Endodermal cell (in vitro differentiated cells): Measurements from ENCODE around the gene SELPLG. TPM values are rescaled to one million over a fixed set of nuclear protein-coding genes. Genes with fewer than 3 reads are reported as not detected.

Experiments used
- DNase-seq: peaks from one replicate; pipeline ENCODE4 v3.0.0-alpha.2; 2017
- H3K27ac ChIP-seq: 2 replicates; pipeline ENCODE4 v1.5.1; 2013; ENCODE audit warnings: mild to moderate bottlenecking, low read depth, low read length, moderate library complexity
- H3K27me3 ChIP-seq: 2 replicates; pipeline ENCODE4 v1.6.1; 2013; ENCODE audit warnings: mild to moderate bottlenecking, low read length, moderate library complexity; ENCODE audit not compliant: insufficient read depth, control insufficient read depth, poor library complexity, severe bottlenecking
- H3K36me3 ChIP-seq: 2 replicates; pipeline ENCODE4 v1.7.0; 2013; ENCODE audit warnings: mild to moderate bottlenecking, low read length, moderate library complexity; ENCODE audit not compliant: control insufficient read depth, insufficient read depth
- H3K4me1 ChIP-seq: one replicate; pipeline ENCODE4 v1.7.0; 2013; ENCODE audit warnings: low read length; ENCODE audit not compliant: control insufficient read depth, insufficient read depth
- H3K4me3 ChIP-seq: 2 replicates; pipeline ENCODE4 v1.5.1; 2013; ENCODE audit warnings: mild to moderate bottlenecking, low read length, moderate library complexity
- H3K9ac ChIP-seq: 2 replicates; pipeline ENCODE4 v1.6.1; 2013; ENCODE audit warnings: mild to moderate bottlenecking, low read length, moderate library complexity; ENCODE audit not compliant: poor library complexity, severe bottlenecking; ENCODE audit errors: extremely low read depth
- H3K9me3 ChIP-seq: 2 replicates; pipeline ENCODE4 v1.6.1; 2013; ENCODE audit warnings: mild to moderate bottlenecking, low read length, moderate library complexity; ENCODE audit not compliant: control insufficient read depth
- H3K27ac Mint-ChIP-seq: 2 replicates; pipeline ENCODE4 v1.8.0; 2020; ENCODE audit warnings: mixed read lengths
- H3K27me3 Mint-ChIP-seq: 2 replicates; pipeline ENCODE4 v1.8.0; 2021; ENCODE audit warnings: mild to moderate bottlenecking, mixed read lengths; ENCODE audit not compliant: insufficient read depth
- H3K36me3 Mint-ChIP-seq: 2 replicates; pipeline ENCODE4 v1.8.0; 2020; ENCODE audit warnings: low read depth, mixed read lengths
- H3K4me1 Mint-ChIP-seq: 2 replicates; pipeline ENCODE4 v1.8.0; 2020; ENCODE audit warnings: mixed read lengths
- H3K4me3 Mint-ChIP-seq: 2 replicates; pipeline ENCODE4 v1.8.0; 2020; ENCODE audit warnings: mild to moderate bottlenecking, moderate library complexity, mixed read lengths
- H3K9me3 Mint-ChIP-seq: 2 replicates; pipeline ENCODE4 v1.8.0; 2020; ENCODE audit warnings: mild to moderate bottlenecking, mixed read lengths
- CTCF ChIP-seq: fragments of 200-600 bp; sonication (generic); conservative IDR thresholded peaks from 2 replicates; pipeline ENCODE4 v1.5.0; 2021; ENCODE audit warnings: antibody characterized with exemption, mild to moderate bottlenecking
- WGBS, 2 experiments: methylation state at CpG; one replicate each; pipeline versions ENCODE4 v1.1.5 to v1.1.7; 2013; ENCODE audit warnings: missing lambda C conversion rate in 2 of 2, mixed read lengths in 1 of 2; ENCODE audit not compliant: insufficient coverage in 1 of 2, insufficient read length in 1 of 2; 5-methylcytosine and 5-hydroxymethylcytosine counted together
- total RNA-seq, 2 donors: library from RNA; stranded (reverse); fragmentation: NEBNext Ultra II Directional in 1 of 2; extraction: Animal tissue kit (Norgen Biotek cat#: 25700) in 1 of 2; gene quantifications; 2 replicates in 1 of 2; 3 replicates in 1 of 2; pipeline ENCODE4 v1.2.1, GENCODE V29; 2021

Gene SELPLG
- total RNA-seq, 2 donors from 2014 or later, result 0.13 TPM; not detected in 1

- Mint-ChIP-seq H3K36me3 (peaks cover 7% of the 10 kb centered on the region), H3K9me3 (no peaks in the 10 kb centered on the region), H3K4me3 (no peak overlapping the region), H3K4me1 (peaks cover 5% of the 10 kb centered on the region), H3K27me3 (no peaks in the 10 kb centered on the region), H3K27ac (no peak overlapping the region)
- TF ChIP-seq CTCF, result no peak
- no peak for DNase-seq
- Histone ChIP-seq H3K4me1 (no peaks in the 10 kb centered on the region), H3K27me3 (no peaks in the 10 kb centered on the region), H3K4me3 (no peak overlapping the region), H3K9me3 (no peaks in the 10 kb centered on the region), H3K36me3 (peaks cover 17% of the 10 kb centered on the region), H3K27ac (no peak overlapping the region), H3K9ac (no peak overlapping the region)
- WGBS, 2 experiments, result 80 to 93% methylated on average over 2 of the region's 2 CpGs
Observed at GRCh38 chr12:108667349-108667748, 33.7 kb upstream of the SELPLG start.

GRCh38 chr12:108666401-108666881 lies 32.7 kb upstream of the SELPLG start:
- Mint-ChIP-seq H3K4me1 (peaks cover 5% of the 10 kb centered on the region), H3K9me3 (no peaks in the 10 kb centered on the region), H3K4me3 (no peak overlapping the region), H3K27ac (peak overlapping the region; percentile 0), H3K27me3 (no peaks in the 10 kb centered on the region), H3K36me3 (peaks cover 10% of the 10 kb centered on the region)
- no peak for TF ChIP-seq CTCF
- Histone ChIP-seq H3K9me3 (no peaks in the 10 kb centered on the region), H3K27ac (peak overlapping the region; percentile 28), H3K36me3 (peaks cover 23% of the 10 kb centered on the region), H3K9ac (no peak overlapping the region), H3K27me3 (no peaks in the 10 kb centered on the region), H3K4me3 (no peak overlapping the region), H3K4me1 (no peaks in the 10 kb centered on the region)
- DNase-seq, result no peak
- 88% methylated on average over 3 of the region's 3 CpGs; no CpG with 5 or more reads in 1 of the 2 experiments for WGBS, 2 experiments

GRCh38 chr12:108665608-108666202 lies 32.0 kb upstream of the SELPLG start:
- H3K36me3 ChIP-seq, result peaks cover 30% of the 10 kb centered on the region
- no peak for TF ChIP-seq CTCF
- H3K4me1 ChIP-seq, result no peaks in the 10 kb centered on the region
- H3K9me3 ChIP-seq, result no peaks in the 10 kb centered on the region
- Mint-ChIP-seq H3K27ac (peak overlapping the region; percentile 77), H3K9me3 (no peaks in the 10 kb centered on the region), H3K4me3 (no peak overlapping the region), H3K4me1 (peaks cover 5% of the 10 kb centered on the region), H3K36me3 (peaks cover 10% of the 10 kb centered on the region), H3K27me3 (no peaks in the 10 kb centered on the region)
- DNase-seq, result no peak
- 91 to 94% methylated on average over 5 to 6 of the region's 6 CpGs for WGBS, 2 experiments
- peak overlapping the region; percentile 51 for H3K27ac ChIP-seq
- H3K27me3 ChIP-seq, result no peaks in the 10 kb centered on the region
- H3K4me3 ChIP-seq, result no peak overlapping the region
- no peak overlapping the region for H3K9ac ChIP-seq
